ENCODE results near the gene EMID1. TPM values are rescaled to one million over a fixed set of nuclear protein-coding genes. Genes with fewer than 3 reads are reported as not detected.
A peak's percentile ranks its signal among the peaks of the same experiment; 100 is the strongest.

Gene EMID1
- total and polyA plus RNA-seq, 3 donors from 2014 or later: 6.2 to 7.5 (median 7.0) TPM

GRCh38 chr22:29219881-29220670 lies 14.4 kb downstream of the EMID1 start:
- intact Hi-C loops (cut with DNase I; ENCODE audit: low total_unique reads): no loop called here
- no peaks in the 10 kb centered on the region for H3K36me3 ChIP-seq (ENCODE audit: low read depth, missing control alignments)
- no peaks in the 10 kb centered on the region for H3K9me3 ChIP-seq
- H3K4me1 ChIP-seq: peaks cover 20% of the 10 kb centered on the region
- 74 to 79% methylated on average over 14 of the region's 14 CpGs for WGBS, 2 donors
- H3K27me3 ChIP-seq: no peaks in the 10 kb centered on the region
- H3K27ac ChIP-seq: no peak overlapping the region
- DNase-seq: no peak
- TF ChIP-seq CTCF (IDR thresholded peaks at IDR 0.05): no peak
- TF ChIP-seq POLR2A (IDR thresholded peaks at IDR 0.05): no peak
- H3K4me3 ChIP-seq: no peak overlapping the region

- no peak for TF ChIP-seq POLR2A (IDR thresholded peaks at IDR 0.05)
- no peak for TF ChIP-seq CTCF (IDR thresholded peaks at IDR 0.05)
- Histone ChIP-seq H3K4me3 (no peak overlapping the region), H3K27ac (no peak overlapping the region), H3K27me3 (no peaks in the 10 kb centered on the region), H3K36me3 (ENCODE audit: low read depth, missing control alignments) (no peaks in the 10 kb centered on the region), H3K9me3 (no peaks in the 10 kb centered on the region), H3K4me1 (peaks cover 19% of the 10 kb centered on the region)
- DNase-seq: no peak
- 86 to 87% methylated on average over 17 to 19 of the region's 19 CpGs for WGBS, 2 donors
- intact Hi-C loops (cut with DNase I; ENCODE audit: low total_unique reads): no loop called here
Measured at GRCh38 chr22:29224121-29224858, 18.6 kb downstream of the EMID1 start.

- H3K27me3 ChIP-seq: no peaks in the 10 kb centered on the region
- H3K4me1 ChIP-seq: peaks cover 16% of the 10 kb centered on the region
- no peak overlapping the region for H3K4me3 ChIP-seq
- no peak for DNase-seq
- 89 to 96% methylated on average over 5 to 7 of the region's 7 CpGs for WGBS, 2 donors
- no peaks in the 10 kb centered on the region for H3K36me3 ChIP-seq (ENCODE audit: low read depth, missing control alignments)
- H3K9me3 ChIP-seq: no peaks in the 10 kb centered on the region
- intact Hi-C loops (cut with DNase I; ENCODE audit: low total_unique reads): no loop called here
- peak overlapping the region in 1 of 2 donors; percentile 57 for H3K27ac ChIP-seq
- no peak for TF ChIP-seq CTCF (IDR thresholded peaks at IDR 0.05)
- TF ChIP-seq POLR2A (IDR thresholded peaks at IDR 0.05): no peak
Measured at GRCh38 chr22:29224859-29225410, 19.2 kb downstream of the EMID1 start.

GRCh38 chr22:29225422-29226090 lies 19.9 kb downstream of the EMID1 start:
- H3K9me3 ChIP-seq: no peaks in the 10 kb centered on the region
- H3K4me1 ChIP-seq: peaks cover 16% of the 10 kb centered on the region
- no peak for TF ChIP-seq CTCF (IDR thresholded peaks at IDR 0.05)
- no peak for TF ChIP-seq POLR2A (IDR thresholded peaks at IDR 0.05)
- intact Hi-C loops (cut with DNase I; ENCODE audit: low total_unique reads): no loop called here
- H3K27me3 ChIP-seq: no peaks in the 10 kb centered on the region
- 36 to 70% methylated on average over 11 to 15 of the region's 16 CpGs for WGBS, 2 donors
- H3K36me3 ChIP-seq (ENCODE audit: low read depth, missing control alignments): no peaks in the 10 kb centered on the region
- peak; percentile 66 for DNase-seq
- H3K27ac ChIP-seq: peak overlapping the region in 1 of 2 donors; percentile 57
- H3K4me3 ChIP-seq: no peak overlapping the region

Measured in testis (tissue), 3 donors.